ENCODE measurements around the gene AUP1.
"Not testable (repeated sequence)": the region's sequence is repeated elsewhere in the genome, so short reads cannot be mapped to it uniquely, and the experiment has no call there.

The AUP1 gene

DNA sequence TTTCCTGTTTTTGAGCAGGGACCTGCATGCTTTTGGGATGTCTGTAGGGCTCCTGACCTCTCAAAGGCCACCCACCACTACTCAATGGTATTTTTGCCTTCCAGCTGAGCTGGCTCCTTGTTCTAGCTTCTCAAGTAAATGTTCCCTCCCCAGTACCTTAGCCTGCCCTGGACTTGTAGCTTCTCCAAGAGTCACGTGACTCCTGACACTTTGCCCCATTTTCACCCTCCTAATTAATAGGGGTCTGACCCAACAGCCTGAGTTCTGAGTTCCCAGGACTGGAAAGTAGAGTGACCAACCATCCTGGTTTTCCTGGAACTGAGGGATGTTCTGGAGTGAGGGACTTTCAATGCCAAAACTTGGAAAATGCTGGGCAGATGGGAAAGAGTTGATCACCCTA lies 34.1 kb downstream of the AUP1 start:
- no peak for DNase-seq

DNA sequence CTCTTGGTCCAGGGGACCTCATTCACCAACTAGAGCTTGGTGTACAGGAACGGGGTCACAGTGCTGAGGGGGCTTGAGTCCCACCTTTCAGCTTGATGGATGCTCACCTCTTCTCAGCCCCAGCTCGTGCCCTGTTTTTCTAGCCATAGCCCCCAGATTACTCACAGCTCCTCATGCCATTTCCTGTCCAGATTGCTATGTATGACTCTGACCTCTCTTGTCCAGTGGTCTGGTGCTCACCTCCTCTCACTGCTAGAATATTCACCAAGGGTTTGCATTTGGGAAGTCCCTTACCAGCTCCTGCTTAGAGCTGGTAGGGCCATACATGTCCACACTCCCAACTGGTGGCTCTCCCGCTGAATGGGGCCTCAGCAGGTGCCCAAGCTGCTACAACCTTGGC lies 36.0 kb downstream of the AUP1 start:
- DNase-seq: no peak

DNA sequence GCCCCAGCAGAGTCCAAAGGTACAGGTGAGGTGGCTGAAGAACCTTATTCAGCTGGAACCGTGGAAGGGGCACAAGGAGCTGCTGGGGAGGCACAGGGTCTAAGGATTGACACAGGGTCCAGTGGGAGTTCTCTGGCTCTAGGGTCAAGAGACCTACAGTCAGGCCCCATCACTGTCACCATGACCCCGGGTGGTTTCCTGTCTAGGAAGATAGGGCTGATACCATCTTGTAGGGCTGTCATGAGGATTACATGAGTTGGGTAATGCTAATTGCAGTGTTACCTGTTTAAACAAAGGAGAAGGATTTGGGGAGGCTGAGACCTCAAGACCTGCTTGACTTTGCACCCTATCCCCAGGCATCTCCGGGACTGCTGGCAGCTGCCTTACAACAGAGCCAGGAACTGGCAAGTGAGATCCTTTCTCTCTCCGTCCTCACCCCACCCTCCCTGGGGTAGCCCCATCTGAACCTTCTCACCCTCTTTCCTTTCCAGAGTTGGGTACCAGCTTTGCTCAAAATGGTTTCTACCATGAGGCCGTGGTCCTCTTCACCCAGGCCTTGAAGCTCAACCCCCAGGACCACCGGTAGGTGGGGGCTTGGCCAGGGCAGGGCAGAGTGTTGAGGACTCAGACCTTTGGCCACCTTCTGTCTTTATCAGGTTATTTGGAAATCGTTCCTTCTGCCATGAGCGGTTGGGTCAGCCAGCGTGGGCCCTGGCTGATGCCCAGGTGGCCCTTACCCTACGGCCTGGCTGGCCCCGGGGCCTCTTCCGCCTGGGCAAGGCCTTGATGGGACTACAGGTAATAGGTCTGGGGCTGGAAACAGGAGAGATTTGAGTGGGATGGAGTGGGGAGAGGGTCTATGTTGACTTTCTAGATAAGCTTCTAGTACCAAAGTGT lies 37.6 kb downstream of the AUP1 start:
- no peak for DNase-seq

DNA sequence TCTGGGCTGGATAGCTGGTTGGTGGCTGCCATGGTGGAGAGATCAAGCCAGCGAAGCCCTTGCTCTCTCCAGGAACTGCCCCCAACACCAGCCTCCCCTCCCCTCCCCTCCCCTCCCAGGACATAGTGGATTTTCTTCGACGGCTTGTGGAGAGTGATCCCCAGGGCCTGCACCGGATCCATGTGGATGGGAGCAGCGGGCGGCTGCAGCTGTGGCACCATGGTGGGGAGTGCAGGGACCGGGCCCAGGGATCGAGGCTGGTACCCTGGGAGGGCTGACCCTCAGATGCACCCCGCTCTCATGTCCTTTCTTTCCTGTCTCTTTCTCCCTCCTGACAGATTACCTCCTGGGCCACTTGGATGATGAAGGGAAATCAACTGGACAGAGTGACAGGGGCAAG lies 39.6 kb downstream of the AUP1 start:
- DNase-seq: no peak

DNA sequence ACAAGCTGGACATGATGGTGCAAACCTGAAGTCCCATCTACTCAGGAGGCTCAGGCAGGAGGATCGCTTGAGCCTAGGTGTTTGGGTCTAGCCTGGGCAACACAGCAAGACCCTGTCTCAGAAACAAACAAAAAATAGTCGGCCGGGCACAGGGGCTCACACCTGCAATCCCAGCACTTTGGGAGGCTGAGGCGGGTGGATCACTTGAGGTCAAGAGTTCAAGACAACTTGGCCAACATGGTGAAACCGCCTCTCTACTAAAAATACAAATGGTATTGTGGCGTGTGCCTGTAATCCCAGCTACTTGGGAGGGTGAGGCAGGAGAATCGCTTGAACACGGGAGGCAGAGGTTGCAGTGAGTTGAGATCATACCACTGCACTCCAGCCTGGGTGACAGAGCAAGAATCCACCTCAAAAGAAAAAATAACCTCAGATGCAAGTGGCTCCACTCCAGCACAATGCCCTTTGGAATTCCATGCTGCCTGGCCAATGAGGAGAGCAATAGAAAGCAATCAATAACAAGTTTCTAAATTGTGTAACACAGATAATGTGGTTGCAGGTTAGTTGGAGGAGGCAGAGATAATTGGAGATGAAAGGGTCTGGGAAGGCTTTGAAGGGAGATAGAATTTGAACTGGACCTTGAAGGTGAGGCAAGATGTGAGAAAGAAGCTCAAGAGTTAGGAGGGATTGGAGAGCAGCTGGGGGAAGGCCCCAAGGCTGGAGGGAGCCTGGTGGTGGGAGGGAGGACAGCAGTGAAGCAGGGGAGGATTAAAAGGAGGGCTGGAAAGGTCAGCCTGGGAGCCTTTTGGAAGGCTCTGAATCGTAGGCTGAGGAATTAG lies 40.6 kb downstream of the AUP1 start:
- DNase-seq: no peak

DNA sequence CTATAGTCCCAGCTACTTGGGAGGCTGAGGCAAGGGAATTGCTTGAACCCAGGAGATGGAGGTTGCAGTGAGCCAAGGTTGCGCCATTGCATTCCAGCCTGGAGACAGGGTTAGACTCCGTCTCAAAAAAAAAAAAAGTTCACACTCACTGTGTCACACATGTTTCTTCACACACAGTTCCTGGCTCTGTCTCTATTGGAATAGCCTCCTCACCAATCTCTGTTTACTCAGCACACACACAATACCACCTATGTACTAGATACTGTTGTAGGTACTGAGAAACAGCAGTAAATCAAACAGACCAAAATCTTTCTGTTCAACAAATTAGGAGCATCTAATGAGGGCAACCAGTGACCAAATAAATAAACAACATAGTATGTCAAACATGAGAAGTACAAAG lies 43.4 kb downstream of the AUP1 start:
- DNase-seq: no peak

DNA sequence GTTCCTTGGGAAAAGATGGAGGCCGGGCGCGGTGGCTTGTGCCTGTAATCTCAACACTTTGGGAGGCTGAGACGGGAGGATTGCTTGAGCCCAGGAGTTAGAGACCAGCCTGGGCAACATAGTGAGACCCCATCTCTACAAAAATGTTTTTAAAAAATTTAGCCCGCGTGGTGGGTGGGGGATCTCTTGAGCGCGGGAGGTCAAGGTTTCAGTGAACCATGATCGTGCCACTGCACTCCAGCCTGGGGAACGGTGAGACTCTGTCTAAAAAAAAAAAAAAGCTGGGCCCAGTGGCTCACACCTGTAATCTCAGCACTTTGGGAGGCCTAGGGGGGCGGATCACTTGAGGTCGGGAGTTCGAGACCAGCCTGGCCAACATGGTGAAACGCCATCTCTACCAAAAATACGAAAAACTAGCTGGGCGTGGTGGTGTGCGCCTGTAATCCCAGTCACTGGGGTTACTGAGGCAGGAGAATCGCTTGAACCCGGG lies 45.8 kb downstream of the AUP1 start:
- not testable (repeated sequence) for DNase-seq

DNA sequence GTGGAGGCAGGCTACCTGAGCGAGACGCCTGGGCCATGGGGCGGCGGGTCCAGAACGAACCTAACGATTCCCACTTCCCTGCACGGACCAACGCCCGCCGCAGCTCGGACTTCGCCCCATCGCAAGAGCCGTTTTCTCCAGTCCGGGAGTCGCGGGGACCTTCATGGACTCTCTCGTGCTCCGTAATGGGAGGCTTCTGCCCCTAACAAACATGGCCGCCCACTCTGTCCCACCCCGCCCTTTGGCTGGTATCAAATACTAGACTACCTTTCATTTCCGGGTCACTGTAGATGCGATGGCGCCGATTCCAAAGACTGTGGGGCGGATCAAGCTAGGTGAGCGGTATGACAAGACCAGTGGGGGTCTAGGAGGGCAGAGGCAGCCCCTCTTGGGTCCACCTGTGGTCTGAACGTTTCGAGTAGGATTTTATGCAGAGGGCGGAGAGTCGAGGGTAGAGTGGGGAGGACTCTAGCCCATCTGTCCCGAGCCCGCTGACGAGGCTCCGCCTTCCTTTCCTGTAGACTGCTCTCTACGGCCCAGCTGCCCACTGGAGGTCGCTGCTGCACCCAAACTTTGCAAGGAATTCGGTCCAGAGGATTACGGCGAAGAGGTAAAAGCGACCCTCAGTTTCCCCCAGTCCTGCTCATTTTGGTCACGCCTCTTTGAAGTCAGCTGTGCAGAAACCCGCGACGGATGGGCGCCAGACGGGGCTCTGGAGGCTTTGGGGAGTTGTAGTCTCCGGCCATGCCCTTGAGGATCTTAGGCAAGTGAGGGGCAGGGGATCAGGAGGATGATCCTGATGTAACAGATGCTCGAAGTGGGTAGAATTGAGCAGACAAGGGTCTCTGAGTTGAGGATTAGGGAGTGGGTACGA lies 46.5 kb downstream of the AUP1 start, which contains the start of the genes CCDC142 and TTC31:
CCDC142 (minus strand) TSS at position 198 of the 874 bp plus-strand sequence; CDS start at position 37, 161 bp downstream.
TTC31 (plus strand) TSS at position 281 of the 874 bp plus-strand sequence; CDS start at position 296, 15 bp downstream.
- DNase-seq: peak; percentile 91

DNA sequence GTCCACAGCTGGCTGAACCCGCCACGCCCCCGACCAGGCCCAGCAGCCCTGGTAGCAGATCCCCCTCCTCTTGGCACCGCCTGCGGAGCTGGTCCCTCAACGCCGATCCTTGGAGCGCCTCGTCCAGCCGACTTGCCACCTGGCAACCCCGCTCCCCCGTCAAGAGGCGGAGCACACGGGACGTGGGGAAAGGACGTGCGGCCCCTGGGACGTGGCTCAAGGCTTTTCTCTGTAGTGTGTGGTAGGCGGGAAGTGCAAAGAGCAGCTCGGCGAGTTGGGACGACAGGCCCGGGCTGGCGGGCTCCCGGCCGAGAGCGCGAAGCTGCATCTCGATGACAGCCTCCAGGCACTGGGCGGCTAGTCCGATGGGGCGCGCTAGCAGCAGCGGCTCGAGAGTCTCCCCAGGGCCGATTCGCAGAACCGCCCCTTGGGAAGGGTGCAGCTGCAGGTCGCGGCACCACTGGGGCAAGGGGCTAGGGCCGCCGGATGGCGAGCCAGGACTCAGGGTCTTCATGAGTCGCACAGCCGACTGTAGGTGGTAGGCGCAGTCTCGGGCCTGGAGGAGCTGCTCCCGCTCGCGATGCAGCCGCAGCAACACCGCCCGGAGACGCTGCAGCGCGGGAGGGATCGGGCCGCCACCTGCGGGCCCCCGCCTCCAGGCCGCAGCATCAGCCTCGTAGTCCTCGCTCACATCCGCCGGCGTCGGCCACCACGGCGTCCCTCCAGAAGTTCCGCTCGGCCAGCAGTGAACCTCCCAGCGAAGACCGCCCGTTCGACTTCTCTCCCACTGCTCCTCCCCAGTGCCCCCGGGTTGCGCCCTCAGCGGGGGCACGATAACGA lies 47.3 kb downstream of the AUP1 start:
- no peak for DNase-seq

DNA sequence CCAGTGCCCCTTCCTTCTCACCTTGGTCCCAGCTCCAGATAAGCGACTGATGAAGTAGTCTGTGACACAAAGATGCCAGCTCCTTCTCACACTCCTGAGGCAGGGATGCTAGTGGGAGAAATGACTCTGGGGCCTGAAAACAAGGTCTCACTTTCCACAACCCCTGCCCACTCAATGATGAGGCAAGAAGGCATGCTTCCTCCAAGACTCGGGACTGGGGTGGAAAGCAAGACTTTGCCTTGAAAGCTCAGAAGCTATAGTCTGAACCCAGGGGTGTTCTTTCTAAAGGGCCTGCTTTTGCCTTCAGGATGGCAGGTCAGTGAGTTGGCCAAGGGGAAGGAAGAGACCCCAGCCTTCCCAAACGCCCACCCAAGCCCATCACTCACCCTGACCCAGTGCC lies 48.1 kb downstream of the AUP1 start:
- no peak for DNase-seq
